ENCODE results near the gene CENPL.
"Not testable (repeated sequence)": the region's sequence is repeated elsewhere in the genome, so short reads cannot be mapped to it uniquely, and the experiment has no call there.

CENPL gene, protein sequence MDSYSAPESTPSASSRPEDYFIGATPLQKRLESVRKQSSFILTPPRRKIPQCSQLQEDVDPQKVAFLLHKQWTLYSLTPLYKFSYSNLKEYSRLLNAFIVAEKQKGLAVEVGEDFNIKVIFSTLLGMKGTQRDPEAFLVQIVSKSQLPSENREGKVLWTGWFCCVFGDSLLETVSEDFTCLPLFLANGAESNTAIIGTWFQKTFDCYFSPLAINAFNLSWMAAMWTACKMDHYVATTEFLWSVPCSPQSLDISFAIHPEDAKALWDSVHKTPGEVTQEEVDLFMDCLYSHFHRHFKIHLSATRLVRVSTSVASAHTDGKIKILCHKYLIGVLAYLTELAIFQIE
- total RNA-seq: 13.9 to 22.8 (median 19.5) reads per million in 4 experiments

DNA sequence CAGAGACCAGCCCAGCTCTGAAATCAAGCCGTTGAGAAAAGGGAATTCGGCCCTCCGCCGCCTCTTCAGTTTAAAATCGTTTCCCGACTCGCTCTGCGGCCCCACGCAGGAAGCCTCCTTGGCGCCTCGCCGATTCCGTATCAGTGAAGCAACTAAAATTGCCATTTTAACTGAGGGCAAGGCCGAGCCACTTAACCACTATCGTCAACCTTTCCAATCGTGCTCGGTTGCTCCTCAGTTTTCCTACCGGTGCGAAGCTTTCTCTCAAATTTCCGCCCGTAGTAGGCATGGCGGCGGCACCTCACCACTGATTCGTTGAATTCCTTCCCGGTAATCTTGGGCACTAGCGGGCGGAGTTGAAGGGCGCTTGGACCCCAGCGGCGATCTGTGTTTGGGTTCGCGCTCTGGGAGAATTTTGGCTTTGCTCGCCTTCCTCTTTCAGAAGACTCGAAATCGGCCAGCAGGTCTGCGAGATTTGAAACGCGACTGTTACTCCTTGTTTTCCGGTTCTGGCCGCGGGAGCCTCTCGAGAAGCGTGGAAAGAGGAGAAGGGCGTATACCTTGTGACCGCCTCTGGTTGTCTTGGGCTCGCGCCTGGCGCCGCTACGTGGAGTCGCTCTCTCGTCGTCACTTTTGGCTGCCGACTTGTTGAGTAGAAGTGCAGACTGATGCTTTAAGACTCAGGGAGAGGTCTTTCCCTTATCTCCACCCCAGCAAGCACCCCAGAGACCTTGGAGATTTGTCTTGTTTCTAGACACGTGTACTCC is at the start of gene CENPL, which contains the start of gene DARS2:
TSS of gene CENPL (minus strand) at position 569 of the 767 bp plus-strand sequence. CDS start 13,584 bp downstream, outside the sequence.
TSS of gene DARS2 (plus strand) at position 359 of the 767 bp plus-strand sequence. CDS start 557 bp downstream, outside the sequence.
- peak; percentile 85 for DNase-seq

DNA sequence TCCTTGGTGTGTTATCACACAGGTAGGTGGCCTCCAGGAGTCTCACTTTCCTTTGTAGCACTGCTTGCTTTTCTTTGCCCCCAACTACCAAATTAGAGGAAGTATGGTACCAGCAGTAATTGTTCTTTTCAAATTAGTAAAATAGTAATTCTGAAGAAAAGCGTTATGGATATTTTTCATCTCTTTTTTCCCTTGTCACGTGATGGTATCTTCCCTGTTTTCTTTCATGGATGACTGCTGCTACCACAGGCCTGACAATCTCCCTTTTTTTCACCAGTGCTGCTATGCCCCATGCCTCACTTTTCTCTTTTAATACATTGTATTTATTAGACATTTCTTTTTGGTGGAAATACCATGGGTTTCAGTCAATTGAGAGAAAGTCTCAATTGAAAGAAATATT is 46.8 kb upstream of the CENPL start:
- DNase-seq: no peak

DNA sequence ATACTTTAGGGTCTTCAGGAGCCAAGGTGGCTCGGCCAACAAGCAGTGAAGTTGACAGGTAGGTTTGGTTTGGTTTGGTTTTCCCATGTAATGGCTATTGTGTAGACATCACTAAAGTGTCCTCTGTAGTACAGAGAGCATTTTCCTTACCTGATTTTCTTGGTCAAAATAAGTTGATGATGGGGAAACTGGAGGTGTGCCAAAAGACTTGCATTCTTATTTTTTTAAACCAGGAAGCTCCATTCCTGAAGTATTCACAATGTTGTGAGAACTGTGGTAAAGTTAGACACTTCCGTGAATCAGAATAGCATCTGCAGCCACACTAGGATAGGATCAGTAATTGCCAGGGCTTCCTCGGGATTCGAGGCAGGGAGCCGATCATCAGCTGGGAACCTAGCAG is 46.4 kb upstream of the CENPL start:
- no peak for DNase-seq

DNA sequence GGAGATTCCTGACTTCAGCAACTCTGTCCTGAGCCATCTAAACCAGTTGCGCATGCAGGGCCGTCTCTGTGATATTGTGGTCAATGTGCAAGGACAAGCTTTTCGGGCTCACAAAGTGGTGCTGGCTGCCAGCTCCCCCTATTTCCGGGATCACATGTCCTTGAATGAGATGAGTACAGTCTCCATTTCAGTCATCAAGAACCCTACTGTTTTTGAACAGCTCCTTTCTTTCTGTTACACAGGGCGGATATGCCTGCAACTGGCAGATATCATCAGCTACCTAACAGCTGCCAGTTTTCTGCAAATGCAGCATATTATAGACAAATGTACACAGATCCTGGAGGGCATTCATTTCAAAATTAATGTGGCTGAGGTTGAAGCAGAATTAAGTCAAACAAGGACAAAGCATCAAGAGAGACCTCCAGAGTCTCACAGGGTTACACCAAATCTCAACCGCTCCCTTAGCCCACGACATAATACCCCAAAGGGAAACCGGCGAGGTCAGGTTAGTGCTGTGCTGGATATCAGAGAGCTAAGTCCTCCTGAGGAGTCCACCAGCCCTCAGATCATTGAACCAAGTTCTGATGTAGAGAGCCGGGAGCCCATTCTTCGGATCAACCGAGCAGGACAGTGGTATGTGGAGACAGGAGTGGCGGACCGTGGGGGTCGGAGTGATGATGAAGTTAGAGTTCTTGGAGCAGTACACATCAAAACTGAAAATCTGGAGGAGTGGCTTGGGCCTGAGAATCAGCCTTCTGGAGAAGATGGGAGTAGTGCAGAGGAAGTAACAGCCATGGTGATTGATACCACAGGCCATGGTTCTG is 45.8 kb upstream of the CENPL start:
- DNase-seq: no peak

DNA sequence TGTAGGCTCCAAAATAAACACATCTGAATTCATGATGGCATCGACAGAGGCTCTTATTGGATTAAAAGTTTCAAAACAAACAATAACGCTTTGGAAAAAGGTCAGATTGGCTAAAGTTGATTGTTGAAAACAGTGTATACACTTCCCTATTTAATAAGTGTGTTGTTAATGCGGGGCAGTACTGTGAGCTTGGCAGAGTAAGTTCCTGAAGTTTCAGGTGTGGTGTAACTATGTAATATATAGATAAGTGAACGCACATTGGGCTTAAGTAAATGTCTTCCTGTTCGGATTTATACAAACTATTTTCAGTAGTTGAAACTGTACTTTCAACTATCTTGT is 44.3 kb upstream of the CENPL start:
- no peak for DNase-seq

DNA sequence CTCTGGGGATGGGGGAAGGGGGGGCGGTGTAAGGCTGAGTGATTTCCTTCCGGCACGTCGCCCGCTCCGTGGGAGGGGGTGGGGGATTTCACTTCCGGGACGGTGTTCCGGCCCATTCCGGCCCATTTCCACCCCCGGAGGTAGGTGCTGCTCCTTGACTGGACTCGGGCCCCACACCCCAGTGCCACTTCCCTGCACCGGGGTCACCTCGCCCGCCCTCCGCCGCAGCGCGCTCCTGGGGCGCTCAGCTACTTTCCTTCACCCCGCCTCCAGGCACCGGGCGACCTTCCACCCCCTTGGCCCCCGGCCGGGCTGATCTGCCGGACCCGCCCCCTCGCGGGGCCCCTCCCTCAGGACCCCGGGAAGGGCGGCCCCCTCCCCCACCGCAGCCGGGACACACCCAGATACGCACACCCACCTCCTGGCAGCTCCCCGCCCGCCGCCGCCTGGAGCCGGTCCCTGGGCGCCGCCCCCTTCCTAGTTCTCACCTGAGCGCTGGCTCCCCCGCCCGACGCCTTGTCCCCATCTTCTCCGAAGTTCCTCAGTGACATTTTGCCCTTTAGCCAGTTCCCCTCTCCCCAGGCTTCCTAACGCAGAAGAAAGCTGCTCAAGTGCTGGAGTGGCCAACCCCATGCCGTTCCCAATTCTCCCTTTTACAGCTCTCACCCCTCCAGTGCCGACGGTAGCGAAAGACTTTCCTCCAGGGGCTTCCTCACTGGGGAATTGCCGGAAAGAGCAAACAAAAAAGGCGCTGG is 43.8 kb upstream of the CENPL start, which contains the start of gene ZBTB37:
TSS of gene ZBTB37 (plus strand) at position 115 of the 755 bp plus-strand sequence. CDS start 1,846 bp downstream, outside the sequence.
- peak; percentile 84 for DNase-seq

DNA sequence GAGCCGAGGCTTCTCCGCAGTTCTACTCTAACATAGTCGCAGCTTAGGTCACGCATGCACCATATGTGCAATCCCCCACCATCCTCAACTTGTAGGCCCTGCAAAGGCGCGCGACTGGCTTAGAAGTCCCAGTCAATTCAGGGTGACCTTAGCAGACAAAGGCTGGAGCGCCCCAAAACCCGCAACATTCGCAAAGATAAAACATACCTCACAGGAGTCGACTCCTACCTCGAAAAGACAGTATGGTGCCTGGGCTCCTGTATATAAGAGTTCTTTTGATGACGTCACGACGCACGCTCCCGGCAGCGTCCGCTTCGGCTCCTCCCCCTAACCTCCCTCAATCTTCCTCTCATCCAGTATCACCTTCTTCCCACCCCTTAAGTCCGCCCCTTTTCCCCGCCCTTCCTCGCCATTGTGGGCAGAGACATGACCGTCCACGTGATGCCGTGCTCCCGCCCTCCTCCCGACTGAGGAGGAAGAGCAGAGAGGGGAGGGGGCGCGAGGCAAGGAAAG is 43.1 kb upstream of the CENPL start, which contains the start of gene GAS5:
TSS of gene GAS5 (minus strand) at position 237 of the 513 bp plus-strand sequence.
- peak; percentile 98 for DNase-seq

DNA sequence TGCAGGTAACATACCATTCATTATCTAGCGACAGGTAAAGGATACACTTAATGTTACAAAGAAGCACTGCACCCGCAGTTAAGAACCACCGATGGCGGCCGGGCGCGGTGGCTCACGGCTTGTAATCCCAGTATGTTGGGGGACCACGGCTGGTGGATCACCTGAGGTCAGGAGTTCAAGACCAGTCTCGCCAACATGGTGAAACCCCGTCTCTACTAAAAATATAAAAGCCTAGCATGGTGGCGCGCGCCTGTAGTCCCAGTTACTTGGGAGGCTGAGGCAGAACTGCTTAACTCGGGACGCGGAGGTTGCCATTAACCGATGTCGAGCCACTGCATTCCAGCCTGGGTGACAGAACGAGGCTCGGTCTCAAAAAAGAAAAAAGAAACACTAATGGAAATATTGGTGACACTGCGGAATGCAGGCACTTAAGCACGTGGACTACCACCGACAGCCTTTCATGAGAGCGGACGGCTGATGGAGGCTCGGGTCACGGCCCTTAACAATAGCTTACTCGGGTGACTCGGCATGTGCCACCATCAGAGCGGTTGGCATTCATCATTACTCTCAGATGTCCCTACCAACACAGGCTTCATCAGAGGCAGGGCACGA is 42.6 kb upstream of the CENPL start:
- DNase-seq: no peak

DNA sequence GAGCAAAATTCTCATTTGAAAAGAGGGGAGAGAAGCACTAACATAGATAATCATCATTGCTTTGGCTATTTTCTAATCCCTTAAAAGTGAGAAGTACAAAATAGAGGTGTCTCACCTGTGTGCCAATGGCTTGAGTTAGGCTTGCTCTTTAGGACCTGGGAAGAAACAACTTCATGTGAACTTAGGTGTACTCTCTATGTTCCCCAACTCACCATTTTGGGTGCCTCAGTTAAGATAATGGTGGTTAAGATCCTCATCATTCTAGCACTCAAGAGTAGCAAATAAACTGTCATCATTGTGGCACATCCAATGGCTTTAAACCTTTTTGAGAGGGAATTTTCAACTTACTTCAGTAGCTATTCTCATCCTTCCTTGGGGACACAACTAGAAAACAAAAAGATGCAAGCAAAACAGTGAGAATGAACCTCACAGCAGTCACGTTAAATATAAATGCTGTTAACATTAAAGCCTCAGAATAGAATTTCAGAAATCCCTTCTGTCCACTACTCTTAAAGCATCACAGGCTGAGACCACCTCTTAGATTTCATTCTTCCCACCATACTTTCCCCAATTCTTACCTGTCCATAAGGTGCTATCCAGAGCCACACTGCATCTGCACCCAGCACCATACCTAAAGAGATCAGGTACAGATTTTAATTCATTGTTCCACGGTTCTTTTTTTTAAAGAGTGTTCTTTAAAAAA is 41.9 kb upstream of the CENPL start:
- DNase-seq: no peak

DNA sequence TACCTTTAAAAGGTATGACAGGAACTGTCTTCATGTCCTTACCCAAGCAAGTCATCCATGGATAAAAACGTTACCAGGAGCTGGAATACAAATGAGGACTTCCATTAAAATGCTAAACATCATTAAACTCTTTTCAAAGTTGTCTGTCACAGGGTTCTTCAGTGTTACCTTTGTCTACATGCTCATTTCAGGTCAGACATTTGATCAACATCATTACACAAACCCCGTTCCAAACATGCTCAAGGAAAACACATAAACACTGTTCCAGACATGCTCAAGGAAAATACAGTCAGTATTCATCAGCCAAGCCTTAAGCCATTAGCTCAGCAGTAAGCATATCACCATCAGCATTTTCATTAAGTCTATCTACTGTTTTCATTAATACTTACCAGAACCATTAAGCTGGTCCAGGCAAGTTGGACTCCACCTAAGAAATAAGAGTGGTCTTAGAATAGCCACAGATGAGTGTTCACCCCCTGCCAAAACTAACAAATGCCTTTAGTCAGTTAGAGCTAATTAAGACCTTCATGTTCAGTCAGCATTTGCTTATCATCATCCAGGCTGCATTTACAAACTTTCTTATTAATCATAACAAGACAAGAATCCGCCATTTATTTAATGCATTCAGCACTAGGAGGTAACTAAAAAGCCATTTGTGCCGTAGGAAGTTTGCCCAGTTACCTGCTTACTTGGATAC is 40.9 kb upstream of the CENPL start:
- DNase-seq: no peak

DNA sequence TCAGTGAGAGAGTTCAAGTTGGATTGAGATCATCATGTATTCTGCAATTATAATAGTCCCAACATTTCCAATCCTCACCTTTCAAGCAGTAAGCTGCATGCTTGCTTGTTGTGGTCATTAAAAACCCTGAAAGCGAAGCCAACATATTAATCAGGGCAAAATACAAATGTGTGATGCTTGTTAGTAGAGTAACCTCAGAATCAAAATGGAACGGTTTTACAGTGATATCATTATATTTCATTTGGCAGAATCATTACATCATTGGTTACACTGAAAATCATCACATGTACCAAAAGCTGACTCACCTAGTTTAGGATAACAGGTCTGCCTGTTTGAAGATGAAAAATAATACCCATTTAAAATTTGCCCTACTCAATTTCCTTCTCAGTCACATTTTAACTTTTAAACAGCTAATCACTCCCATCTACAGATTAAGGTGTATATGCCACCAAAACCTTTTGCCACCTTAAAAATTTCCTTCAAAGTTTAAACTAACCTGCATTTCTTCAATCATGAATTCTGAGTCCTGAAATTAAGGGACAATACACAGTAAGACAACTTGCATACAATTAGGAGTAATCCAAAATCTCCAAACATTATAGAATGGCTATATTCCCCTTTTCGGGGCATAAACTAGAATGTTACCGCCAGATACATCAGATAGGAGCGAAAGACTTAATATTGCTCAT is 39.6 kb upstream of the CENPL start:
- DNase-seq: no peak

DNA sequence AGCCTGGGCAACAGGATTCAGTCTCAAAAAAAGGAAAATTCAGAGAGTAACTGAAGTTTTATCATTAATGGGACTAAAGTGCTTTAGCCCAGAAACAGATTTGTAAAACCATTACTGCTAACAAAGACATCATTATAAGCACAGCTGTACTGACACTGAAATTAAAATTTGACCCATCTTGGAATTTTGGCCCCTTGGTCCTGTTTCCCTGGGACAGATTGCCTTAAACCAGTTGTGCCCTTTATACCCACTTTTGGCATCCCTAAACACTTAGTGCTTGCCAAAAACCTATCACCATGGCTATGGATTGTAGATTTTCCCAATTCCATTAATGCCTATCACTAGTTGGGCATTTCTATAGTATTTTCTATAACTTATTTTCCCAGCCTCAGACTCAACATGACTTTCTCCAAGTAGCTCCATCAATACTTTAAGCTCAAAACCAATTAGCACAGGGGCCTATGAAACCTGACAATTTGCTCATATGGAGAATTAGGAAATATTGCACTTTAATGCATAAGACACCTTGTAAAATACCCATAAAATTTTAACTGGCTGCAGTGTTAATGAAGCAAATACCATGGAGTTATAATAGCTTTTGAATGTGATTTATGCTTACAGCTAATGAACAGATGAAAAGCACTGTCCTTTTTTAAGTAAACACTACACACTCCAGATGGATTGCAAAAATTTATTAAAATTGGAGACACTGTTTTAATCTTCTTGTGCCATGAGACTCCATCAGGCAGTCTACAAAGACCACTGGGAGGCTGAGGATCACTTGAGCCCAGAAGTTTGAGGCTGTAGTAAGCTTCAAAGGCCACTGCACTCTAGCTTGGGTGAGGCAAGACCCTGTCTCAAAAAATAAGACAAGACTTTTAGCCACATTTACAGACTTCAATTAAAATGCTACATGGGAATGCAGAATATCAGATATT is 38.8 kb upstream of the CENPL start:
- no peak for DNase-seq

DNA sequence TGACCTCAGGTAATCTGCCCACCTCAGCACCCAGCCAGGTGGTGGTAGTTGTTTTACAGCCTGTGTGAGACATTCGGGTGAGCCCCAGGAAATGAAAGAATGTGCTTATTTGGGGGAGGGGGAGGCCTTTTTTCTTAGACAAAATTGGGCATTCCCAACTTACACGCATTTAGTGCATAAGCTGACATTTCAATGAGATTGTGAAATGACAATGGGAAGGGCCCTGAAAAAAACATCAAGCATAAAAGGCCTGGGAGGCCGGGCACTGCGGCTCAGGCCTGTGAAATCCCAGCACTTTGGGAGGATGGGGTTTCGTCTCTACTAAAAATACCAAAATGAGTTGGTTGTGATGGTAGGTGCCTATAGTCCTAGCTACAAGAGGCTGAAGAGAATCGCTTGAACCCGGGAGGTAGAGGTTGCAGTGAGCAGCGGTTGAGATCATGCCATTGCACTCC is 38.1 kb upstream of the CENPL start:
- no peak for DNase-seq

DNA sequence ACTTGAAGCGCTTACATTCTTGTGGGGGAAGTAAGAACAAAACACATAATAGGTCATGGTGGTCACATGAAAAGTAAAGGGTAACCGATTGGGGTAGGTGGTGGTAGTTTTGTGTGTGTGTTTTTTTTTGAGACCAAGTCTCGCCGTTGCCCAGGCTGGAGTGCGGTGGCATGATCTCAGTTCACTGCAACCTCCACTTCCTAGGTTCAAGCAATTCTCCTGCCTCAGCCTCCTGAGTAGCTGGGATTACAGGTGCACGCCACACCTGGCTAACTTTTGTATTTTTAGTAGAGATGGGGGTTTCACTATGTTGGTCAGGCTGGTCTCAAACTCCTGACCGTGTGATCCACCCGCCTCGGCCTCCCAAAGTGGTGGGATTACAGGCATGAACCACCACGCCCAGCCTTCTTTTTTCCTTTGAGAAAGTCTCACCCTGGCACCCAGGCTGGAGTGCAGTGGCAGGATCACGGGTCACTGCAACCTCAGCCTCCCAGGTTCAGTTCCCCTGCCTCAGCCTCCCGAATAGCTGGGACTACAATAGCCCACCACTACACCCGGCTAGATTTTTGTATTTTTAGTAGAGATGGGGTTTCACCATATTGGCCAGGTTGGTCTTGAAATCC is 37.6 kb upstream of the CENPL start:
- DNase-seq: not testable (repeated sequence)

DNA sequence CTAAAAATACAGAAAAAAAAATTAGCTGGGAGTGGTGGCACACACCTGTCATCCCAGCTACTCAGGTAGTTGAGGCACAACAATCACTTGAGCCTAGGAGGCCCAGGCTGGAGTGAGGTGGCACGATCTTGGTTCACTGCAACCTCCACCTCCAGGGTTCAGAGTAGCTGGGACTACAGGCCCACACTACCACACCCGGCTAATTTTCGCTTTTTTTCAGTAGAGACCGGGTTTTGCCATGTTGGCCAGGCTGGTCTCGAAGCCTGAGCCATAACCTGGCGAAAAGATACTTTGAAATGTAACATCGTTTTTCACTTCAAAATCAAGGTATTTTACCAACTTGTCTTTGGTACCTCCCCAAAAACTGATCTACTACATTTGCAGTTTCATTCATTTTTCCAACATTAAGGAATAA is 37.1 kb upstream of the CENPL start:
- no peak for DNase-seq

DNA sequence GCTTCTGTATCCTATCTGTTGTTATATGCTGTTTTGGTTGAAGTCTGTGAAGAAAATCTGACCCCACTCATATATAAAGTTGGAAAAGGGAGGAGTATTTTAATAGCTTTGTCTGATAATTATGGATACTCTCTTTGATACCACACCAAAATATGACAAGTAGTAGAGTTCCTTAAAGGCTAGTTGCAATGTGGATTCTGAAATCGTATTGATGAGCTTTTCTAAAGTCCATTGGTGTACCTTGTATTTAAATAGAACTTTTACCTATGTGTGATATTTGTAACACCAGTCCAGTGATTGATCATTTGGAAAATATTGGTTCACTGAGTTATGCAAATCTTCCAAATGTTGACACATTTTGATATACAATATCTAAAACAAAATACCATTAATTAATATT is 35.4 kb upstream of the CENPL start:
- no peak for DNase-seq

DNA sequence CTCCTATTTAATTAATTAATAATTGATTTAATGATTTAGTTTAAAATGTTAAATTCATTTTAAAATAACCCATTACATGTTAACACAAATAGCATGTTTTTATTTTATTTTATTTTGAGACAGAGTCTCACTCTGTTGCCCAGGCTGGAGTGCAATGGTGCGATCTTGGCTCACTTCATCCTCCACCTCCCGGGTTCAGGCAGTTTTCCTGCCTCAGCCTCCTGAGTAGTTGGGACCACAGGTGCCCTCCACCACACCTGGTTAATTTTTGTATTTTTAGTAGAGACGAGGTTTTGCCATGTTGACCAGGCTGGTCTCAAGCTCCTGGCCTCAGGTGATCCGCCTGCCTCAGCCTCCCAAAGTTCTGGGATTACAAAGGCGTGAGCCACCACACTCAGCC is 34.9 kb upstream of the CENPL start:
- not testable (repeated sequence) for DNase-seq

Data from effector CD8-positive, alpha-beta T cell (primary cell).